HFFc6 (cell line): ENCODE data around the gene THBS2. TPM values are rescaled to one million over a fixed set of nuclear protein-coding genes. Genes with fewer than 3 reads are reported as not detected.

Experiments used
- DNase-seq: peaks from one replicate; pipeline ENCODE4 v3.0.0-alpha.2; 2018
- H3K27ac Mint-ChIP-seq: 2 replicates; pipeline ENCODE4 v1.8.0; 2020; ENCODE audit warnings: mild to moderate bottlenecking, mixed read lengths
- H3K27me3 Mint-ChIP-seq: 2 replicates; pipeline ENCODE4 v1.8.0; 2021; ENCODE audit warnings: mild to moderate bottlenecking, moderate library complexity, mixed read lengths; ENCODE audit not compliant: insufficient read depth
- H3K36me3 Mint-ChIP-seq: 2 replicates; pipeline ENCODE4 v1.8.0; 2021; ENCODE audit warnings: low read depth, mixed read lengths
- H3K4me1 Mint-ChIP-seq: 2 replicates; pipeline ENCODE4 v1.8.0; 2020; ENCODE audit warnings: low read depth, mixed read lengths
- H3K4me3 Mint-ChIP-seq: 2 replicates; pipeline ENCODE4 v1.8.0; 2020; ENCODE audit warnings: mild to moderate bottlenecking, moderate library complexity, mixed read lengths
- H3K9me3 Mint-ChIP-seq: 2 replicates; pipeline ENCODE4 v1.8.0; 2020; ENCODE audit warnings: mild to moderate bottlenecking, mixed read lengths
- CTCF ChIP-seq: fragments of 200-600 bp; sonication (generic); IDR thresholded peaks from 2 replicates; pipeline ENCODE4 v1.5.0; 2021; ENCODE audit warnings: antibody characterized with exemption, mild to moderate bottlenecking
- total RNA-seq, 6 experiments: library from RNA; stranded (reverse); fragmentation: NEBNext Ultra II Directional; extraction: Animal tissue kit (Norgen Biotek cat#: 25700); gene quantifications; 2 replicates in 1 of 6; 3 replicates in 5 of 6; pipeline ENCODE4 v1.2.3, GENCODE V29; 2021

THBS2 gene
- total RNA-seq, 6 experiments from 2014 or later: 156 to 254 (median 218) TPM

- peaks cover 82% of the 10 kb centered on the region for H3K4me1 Mint-ChIP-seq
- H3K27ac Mint-ChIP-seq: no peak overlapping the region
- peaks cover 15% of the 10 kb centered on the region for H3K36me3 Mint-ChIP-seq
- no peaks in the 10 kb centered on the region; the same call in 1 of the 2 replicates for H3K27me3 Mint-ChIP-seq
- no peak for TF ChIP-seq CTCF
- peaks cover 21% of the 10 kb centered on the region for H3K9me3 Mint-ChIP-seq
- no peak overlapping the region for H3K4me3 Mint-ChIP-seq
- no peak for DNase-seq
Observed at GRCh38 chr6:169208011-169208410, 45.6 kb downstream of the THBS2 start.

- Mint-ChIP-seq H3K36me3 (peaks cover 15% of the 10 kb centered on the region), H3K9me3 (peaks cover 21% of the 10 kb centered on the region), H3K27ac (no peak overlapping the region), H3K4me1 (peaks cover 77% of the 10 kb centered on the region), H3K4me3 (no peak overlapping the region), H3K27me3 (no peaks in the 10 kb centered on the region; the same call in 1 of the 2 replicates)
- TF ChIP-seq CTCF: no peak
- DNase-seq: no peak
Observed at GRCh38 chr6:169207482-169207881, 46.2 kb downstream of the THBS2 start.

- Mint-ChIP-seq H3K27ac (no peak overlapping the region), H3K9me3 (peaks cover 21% of the 10 kb centered on the region)
Observed at GRCh38 chr6:169205176-169206160, 48.2 kb downstream of the THBS2 start.

GRCh38 chr6:169204167-169204566 is 49.5 kb downstream of the THBS2 start:
- H3K27me3 Mint-ChIP-seq: no peaks in the 10 kb centered on the region; the same call in 1 of the 2 replicates
- peaks cover 15% of the 10 kb centered on the region for H3K36me3 Mint-ChIP-seq
- H3K4me1 Mint-ChIP-seq: peaks cover 44% of the 10 kb centered on the region
- no peak overlapping the region for H3K4me3 Mint-ChIP-seq
- DNase-seq: no peak
- peaks cover 21% of the 10 kb centered on the region for H3K9me3 Mint-ChIP-seq
- TF ChIP-seq CTCF: no peak
- peak overlapping the region; percentile 75 for H3K27ac Mint-ChIP-seq

More at GRCh38 chr6:169205176-169206160, 48.2 kb downstream of the THBS2 start:
- no peak for TF ChIP-seq CTCF
- H3K4me1 Mint-ChIP-seq: peaks cover 57% of the 10 kb centered on the region
- H3K36me3 Mint-ChIP-seq: peaks cover 15% of the 10 kb centered on the region
- peak; percentile 18 for DNase-seq
- no peaks in the 10 kb centered on the region; the same call in 1 of the 2 replicates for H3K27me3 Mint-ChIP-seq
- H3K4me3 Mint-ChIP-seq: no peak overlapping the region

- no peak overlapping the region for H3K4me3 Mint-ChIP-seq
- H3K27me3 Mint-ChIP-seq: no peaks in the 10 kb centered on the region; the same call in 1 of the 2 replicates
- TF ChIP-seq CTCF: no peak
- peaks cover 7% of the 10 kb centered on the region for H3K9me3 Mint-ChIP-seq
- DNase-seq: no peak
- H3K27ac Mint-ChIP-seq: no peak overlapping the region
- peaks cover 25% of the 10 kb centered on the region for H3K4me1 Mint-ChIP-seq
- peaks cover 8% of the 10 kb centered on the region for H3K36me3 Mint-ChIP-seq
Observed at GRCh38 chr6:169201985-169202384, 51.7 kb downstream of the THBS2 start.
